Lower lobe of right lung (tissue), 2 donors: ENCODE measurements around the gene UBE2Q1. TPM values are rescaled to one million over a fixed set of nuclear protein-coding genes. Genes with fewer than 3 reads are reported as not detected.

Experiments used
- ATAC-seq, 2 donors: fragments of 200-7000 bp; cut with Tn5 transposase; one replicate each; pipeline ENCODE4 v1.9.1; 2020 to 2022; ENCODE audit warnings: mild to moderate bottlenecking in 2 of 2, moderate library complexity in 2 of 2
- DNase-seq: peaks from one replicate; pipeline ENCODE4 v3.0.0-alpha.2; 2020
- H3K27ac ChIP-seq: fragments of 200-600 bp; one replicate; pipeline ENCODE4 v1.8.0; 2022
- H3K27me3 ChIP-seq: fragments of 200-600 bp; one replicate; pipeline ENCODE4 v1.8.0; 2022; ENCODE audit warnings: low read depth
- H3K36me3 ChIP-seq: fragments of 200-600 bp; one replicate; pipeline ENCODE4 v1.8.0; 2022; ENCODE audit warnings: mild to moderate bottlenecking
- H3K4me1 ChIP-seq: fragments of 200-600 bp; one replicate; pipeline ENCODE4 v1.8.0; 2022
- H3K4me3 ChIP-seq: fragments of 200-600 bp; one replicate; pipeline ENCODE4 v1.8.0; 2022; ENCODE audit warnings: mild to moderate bottlenecking
- H3K9me3 ChIP-seq: fragments of 200-600 bp; one replicate; pipeline ENCODE4 v1.8.0; 2022
- intact Hi-C: fragments of 100-400 bp; cut with DNase I; formaldehyde crosslinking; loops from one replicate; pipeline ENCODE4 v1.11.0; 2022
- total RNA-seq: library from RNA; stranded (reverse); fragmentation: NEBNext Ultra II Directional; extraction: Animal tissue kit (Norgen Biotek cat#: 25700); gene quantifications from one replicate; pipeline ENCODE4 v1.2.1, GENCODE V29; 2021
- TF ChIP-seq, protein P1 (sequence below): fragments of 200-600 bp; IDR thresholded peaks from one replicate; pipeline ENCODE4 v1.8.0; 2022; ENCODE audit warnings: antibody characterized with exemption, mild to moderate bottlenecking
- donor health status: DM: no; HTN: yes; CAD: no; lungs with severe emphysema.

Gene UBE2Q1
- total RNA-seq, 1 donor from 2014 or later, result 79.5 TPM

DNA sequence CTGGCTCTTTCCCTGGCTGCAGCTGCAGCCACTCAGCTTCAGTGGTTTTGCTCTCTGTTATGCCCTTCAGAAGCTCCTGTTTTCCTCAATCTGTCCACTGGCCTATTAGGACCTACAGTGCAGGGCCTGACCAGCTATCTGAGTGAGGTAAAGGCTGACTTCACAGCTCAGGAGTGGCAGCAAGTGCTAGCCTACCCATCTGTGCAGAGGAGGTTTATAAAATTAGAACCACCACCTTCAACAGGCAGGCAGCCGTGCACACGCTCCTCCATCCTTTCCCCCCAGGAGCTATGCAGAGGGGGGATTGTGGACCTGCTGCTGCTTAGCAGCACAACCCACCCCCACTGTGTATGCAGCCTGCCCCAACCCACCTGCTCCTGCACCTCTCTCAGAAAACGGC is 41.2 kb upstream of the UBE2Q1 start:
- H3K27ac ChIP-seq, result no peak overlapping the region
- TF ChIP-seq, protein P1, sequence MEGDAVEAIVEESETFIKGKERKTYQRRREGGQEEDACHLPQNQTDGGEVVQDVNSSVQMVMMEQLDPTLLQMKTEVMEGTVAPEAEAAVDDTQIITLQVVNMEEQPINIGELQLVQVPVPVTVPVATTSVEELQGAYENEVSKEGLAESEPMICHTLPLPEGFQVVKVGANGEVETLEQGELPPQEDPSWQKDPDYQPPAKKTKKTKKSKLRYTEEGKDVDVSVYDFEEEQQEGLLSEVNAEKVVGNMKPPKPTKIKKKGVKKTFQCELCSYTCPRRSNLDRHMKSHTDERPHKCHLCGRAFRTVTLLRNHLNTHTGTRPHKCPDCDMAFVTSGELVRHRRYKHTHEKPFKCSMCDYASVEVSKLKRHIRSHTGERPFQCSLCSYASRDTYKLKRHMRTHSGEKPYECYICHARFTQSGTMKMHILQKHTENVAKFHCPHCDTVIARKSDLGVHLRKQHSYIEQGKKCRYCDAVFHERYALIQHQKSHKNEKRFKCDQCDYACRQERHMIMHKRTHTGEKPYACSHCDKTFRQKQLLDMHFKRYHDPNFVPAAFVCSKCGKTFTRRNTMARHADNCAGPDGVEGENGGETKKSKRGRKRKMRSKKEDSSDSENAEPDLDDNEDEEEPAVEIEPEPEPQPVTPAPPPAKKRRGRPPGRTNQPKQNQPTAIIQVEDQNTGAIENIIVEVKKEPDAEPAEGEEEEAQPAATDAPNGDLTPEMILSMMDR, result no peak

DNA sequence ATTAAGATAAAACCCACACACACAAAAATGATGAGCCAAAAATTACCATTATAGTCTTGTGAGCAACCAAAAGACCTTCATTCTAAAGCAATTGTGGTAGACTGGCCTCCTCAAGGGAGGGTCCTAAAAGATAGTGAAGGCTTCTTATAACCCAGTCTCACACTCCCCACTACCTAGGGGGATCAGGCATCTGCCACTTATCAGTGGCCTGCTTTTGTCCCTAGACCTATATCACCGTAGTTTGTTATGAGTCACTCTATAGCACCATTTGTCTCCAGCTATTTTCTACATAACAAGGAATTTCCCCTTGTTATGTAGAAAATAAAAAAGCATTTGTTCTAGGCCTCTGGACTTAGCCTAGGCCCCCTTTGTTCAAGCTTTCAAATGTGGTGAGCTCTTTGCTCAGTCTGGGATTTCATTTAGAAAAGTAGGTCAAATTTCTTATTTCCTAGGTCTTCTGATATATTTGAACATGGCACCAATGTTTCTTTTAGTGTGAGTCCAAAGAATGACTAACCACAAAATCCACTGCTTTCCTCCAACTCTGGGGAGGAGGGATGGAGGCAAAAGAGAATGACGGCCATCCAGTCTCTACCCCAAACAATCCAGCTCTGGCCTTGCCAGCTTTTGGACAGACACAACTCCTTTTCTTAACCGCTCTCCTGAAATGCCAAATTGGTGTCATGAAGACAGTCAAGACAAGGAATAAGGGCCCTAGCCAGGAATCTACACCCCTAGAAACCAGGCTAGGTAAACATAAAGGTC is 40.6 kb upstream of the UBE2Q1 start:
- intact Hi-C loops, result no loop called here
- Histone ChIP-seq H3K27me3 (no peaks in the 10 kb centered on the region), H3K36me3 (peaks cover 86% of the 10 kb centered on the region), H3K27ac (no peak overlapping the region), H3K4me1 (peaks cover 49% of the 10 kb centered on the region), H3K9me3 (no peaks in the 10 kb centered on the region), H3K4me3 (no peak overlapping the region)
- TF ChIP-seq, protein P1, result no peak
- DNase-seq (no peak), ATAC-seq (no peak)

More for the DNA sequence above, 41.2 kb upstream of the UBE2Q1 start:
- H3K9me3 ChIP-seq, result no peaks in the 10 kb centered on the region
- ATAC-seq, result no peak
- DNase-seq, result no peak
- peaks cover 54% of the 10 kb centered on the region for H3K4me1 ChIP-seq
- no peaks in the 10 kb centered on the region for H3K27me3 ChIP-seq
- H3K36me3 ChIP-seq, result peaks cover 80% of the 10 kb centered on the region
- intact Hi-C loops, result no loop called here
- no peak overlapping the region for H3K4me3 ChIP-seq

DNA sequence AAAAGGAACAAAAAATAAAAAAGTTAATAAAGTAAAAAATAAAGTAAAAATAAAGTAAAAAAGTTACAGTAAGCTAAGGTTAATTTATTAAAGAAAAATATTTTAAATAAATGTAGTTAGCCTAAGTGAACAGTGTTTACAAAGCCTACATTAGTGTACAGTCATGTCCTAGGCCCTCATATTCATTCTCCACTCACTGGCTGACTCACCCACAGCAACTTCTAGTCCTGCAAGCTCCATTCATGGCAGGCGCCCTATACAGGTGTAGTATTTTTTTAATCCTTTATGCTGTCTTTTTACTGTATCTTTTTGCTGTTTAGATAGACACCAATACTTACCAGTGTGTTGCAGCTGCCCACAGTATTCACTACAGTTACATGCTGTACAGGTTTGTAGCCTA is 37.2 kb upstream of the UBE2Q1 start:
- peaks cover 100% of the 10 kb centered on the region for H3K36me3 ChIP-seq
- ATAC-seq, result no peak

GRCh38 chr1:154594811-154595210 is 36.3 kb upstream of the UBE2Q1 start:
- ATAC-seq, result no peak
- H3K36me3 ChIP-seq, result peaks cover 100% of the 10 kb centered on the region
- intact Hi-C loops, result no loop called here
- H3K9me3 ChIP-seq, result no peaks in the 10 kb centered on the region
- DNase-seq, result no peak
- TF ChIP-seq, protein P1, result no peak
- no peak overlapping the region for H3K4me3 ChIP-seq
- H3K27me3 ChIP-seq, result no peaks in the 10 kb centered on the region
- H3K4me1 ChIP-seq, result peaks cover 10% of the 10 kb centered on the region
- H3K27ac ChIP-seq, result no peak overlapping the region

More for the DNA sequence above, 37.2 kb upstream of the UBE2Q1 start:
- no peaks in the 10 kb centered on the region for H3K27me3 ChIP-seq
- DNase-seq, result no peak
- no peak overlapping the region for H3K27ac ChIP-seq
- peaks cover 17% of the 10 kb centered on the region for H3K4me1 ChIP-seq
- intact Hi-C loops, result no loop called here
- no peaks in the 10 kb centered on the region for H3K9me3 ChIP-seq
- H3K4me3 ChIP-seq, result no peak overlapping the region
- TF ChIP-seq, protein P1, result no peak

DNA sequence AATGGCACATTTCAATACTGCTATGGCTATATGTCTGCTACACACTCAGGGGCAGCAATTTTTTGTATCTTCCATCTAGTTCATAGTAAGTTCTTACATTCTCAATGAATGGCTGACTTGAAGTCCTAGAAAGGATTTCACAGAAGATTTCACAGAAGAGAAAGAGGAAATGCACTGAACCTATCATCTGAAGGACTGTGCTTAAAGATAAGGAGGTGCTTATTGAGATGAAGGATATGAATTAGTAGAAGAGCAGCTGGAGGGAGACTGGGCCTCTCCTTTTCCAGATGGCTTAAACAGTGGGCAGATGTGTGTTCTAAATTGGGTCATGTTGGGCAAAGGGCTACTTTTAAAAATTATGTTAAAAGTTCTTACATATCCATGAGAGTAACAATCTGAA is 34.9 kb upstream of the UBE2Q1 start:
- intact Hi-C loops, result no loop called here
- no peaks in the 10 kb centered on the region for H3K27me3 ChIP-seq
- H3K36me3 ChIP-seq, result peaks cover 100% of the 10 kb centered on the region
- no peaks in the 10 kb centered on the region for H3K4me1 ChIP-seq
- H3K4me3 ChIP-seq, result no peak overlapping the region
- no peak for ATAC-seq
- H3K27ac ChIP-seq, result no peak overlapping the region
- H3K9me3 ChIP-seq, result no peaks in the 10 kb centered on the region
- no peak for DNase-seq
- TF ChIP-seq, protein P1, result no peak
